CD14-positive monocyte (primary cell): ENCODE measurements around the gene ADAMTSL3. TPM values are rescaled to one million over a fixed set of nuclear protein-coding genes. Genes with fewer than 3 reads are reported as not detected.

Experiments
- DNase-seq, 3 donors: peaks; one replicate each; pipeline ENCODE4 v3.0.0-alpha.2; 2011 to 2022
- H2AFZ ChIP-seq: 2 replicates; pipeline ENCODE4 v1.6.0; 2012; ENCODE audit warnings: mild to moderate bottlenecking, low read depth, low read length, inconsistent platforms; ENCODE audit not compliant: insufficient read depth, poor library complexity, severe bottlenecking
- H3K27ac ChIP-seq, 2 donors: 1 replicate in 1 of 2; 2 replicates in 1 of 2; pipeline ENCODE4 v1.5.1; 2012 to 2013; ENCODE audit warnings: low read length in 2 of 2, control low read depth in 1 of 2, inconsistent platforms in 1 of 2, low read depth in 1 of 2, mild to moderate bottlenecking in 1 of 2
- H3K27me3 ChIP-seq, 2 donors: one replicate each; pipeline versions ENCODE4 v1.6.0 to v1.6.1; 2011 to 2013; ENCODE audit warnings: low read length in 2 of 2; ENCODE audit not compliant: control insufficient read depth in 2 of 2, insufficient read depth in 2 of 2
- H3K36me3 ChIP-seq, 2 donors: replicated peaks in 1 of 2; 1 replicate in 1 of 2; 2 replicates in 1 of 2; pipeline versions ENCODE4 v1.5.1 to v1.6.1; 2012 to 2013; ENCODE audit warnings: low read length in 2 of 2, control low read depth in 1 of 2, inconsistent platforms in 1 of 2, mild to moderate bottlenecking in 1 of 2; ENCODE audit not compliant: insufficient read depth in 2 of 2, control insufficient read depth in 1 of 2
- H3K4me1 ChIP-seq, 2 donors: 1 replicate in 1 of 2; 2 replicates in 1 of 2; pipeline versions ENCODE4 v1.5.1 to v1.6.1; 2012 to 2013; ENCODE audit warnings: low read length in 2 of 2, control low read depth in 1 of 2, inconsistent platforms in 1 of 2, mild to moderate bottlenecking in 1 of 2, moderate library complexity in 1 of 2; ENCODE audit not compliant: insufficient read depth in 2 of 2, control insufficient read depth in 1 of 2
- H3K4me2 ChIP-seq: replicated peaks from 2 replicates; pipeline ENCODE3; 2012; ENCODE audit warnings: low read length, moderate library complexity, mild to moderate bottlenecking; ENCODE audit not compliant: poor library complexity, severe bottlenecking; ENCODE audit errors: extremely low read depth
- H3K4me3 ChIP-seq, 3 experiments: fragments of 200-600 bp in 1 of 3; sonication (generic) in 1 of 3; replicated peaks in 1 of 3; 1 replicate in 2 of 3; 2 replicates in 1 of 3; pipeline ENCODE4 v1.5.1; 2011 to 2013; ENCODE audit warnings: low read length in 3 of 3, mild to moderate bottlenecking in 3 of 3, control low read depth in 2 of 3, low read depth in 2 of 3, inconsistent platforms in 1 of 3, moderate library complexity in 1 of 3
- H3K79me2 ChIP-seq: 2 replicates; pipeline ENCODE4 v1.6.0; 2012; ENCODE audit warnings: mild to moderate bottlenecking, control low read depth, inconsistent platforms, low read length, moderate library complexity; ENCODE audit not compliant: insufficient read depth
- H3K9ac ChIP-seq: 2 replicates; pipeline ENCODE4 v1.6.0; 2017; ENCODE audit warnings: low read length, mild to moderate bottlenecking; ENCODE audit not compliant: insufficient read depth, poor library complexity, severe bottlenecking
- H3K9me3 ChIP-seq, 2 donors: replicated peaks in 1 of 2; 1 replicate in 1 of 2; 2 replicates in 1 of 2; pipeline versions ENCODE4 v1.5.1 to v1.6.1; 2012 to 2013; ENCODE audit warnings: low read length in 2 of 2, control low read depth in 1 of 2; ENCODE audit not compliant: control insufficient read depth in 1 of 2, insufficient read depth in 1 of 2
- H4K20me1 ChIP-seq: 2 replicates; pipeline ENCODE4 v1.6.0; 2012; ENCODE audit warnings: mild to moderate bottlenecking, low read length, control low read depth, moderate library complexity; ENCODE audit not compliant: insufficient read depth
- H3K27ac Mint-ChIP-seq, 7 donors: one replicate each; pipeline ENCODE4 v1.8.0; 2020; ENCODE audit warnings: mild to moderate bottlenecking in 7 of 7, mixed read lengths in 7 of 7, moderate library complexity in 6 of 7, inconsistent platforms in 2 of 7
- H3K27me3 Mint-ChIP-seq, 3 donors: one replicate each; pipeline ENCODE4 v1.8.0; 2021 to 2022; ENCODE audit warnings: low read depth in 3 of 3, mild to moderate bottlenecking in 3 of 3, mixed read lengths in 3 of 3, moderate library complexity in 3 of 3, inconsistent platforms in 1 of 3
- H3K36me3 Mint-ChIP-seq, 2 donors: one replicate each; pipeline ENCODE4 v1.8.0; 2020; ENCODE audit warnings: mixed read lengths in 2 of 2, inconsistent platforms in 1 of 2, mild to moderate bottlenecking in 1 of 2
- H3K4me1 Mint-ChIP-seq: one replicate; pipeline ENCODE4 v1.8.0; 2020; ENCODE audit warnings: mild to moderate bottlenecking, mixed read lengths
- H3K4me3 Mint-ChIP-seq, 2 donors: one replicate each; pipeline ENCODE4 v1.8.0; 2020; ENCODE audit warnings: mild to moderate bottlenecking in 2 of 2, mixed read lengths in 2 of 2, moderate library complexity in 1 of 2
- H3K9me3 Mint-ChIP-seq, 7 donors: one replicate each; pipeline ENCODE4 v1.8.0; 2020 to 2022; ENCODE audit warnings: mixed read lengths in 7 of 7, mild to moderate bottlenecking in 6 of 7, moderate library complexity in 6 of 7, inconsistent platforms in 2 of 7
- WGBS: methylation state at CpG from one replicate; pipeline ENCODE4 v1.1.5; 2013; ENCODE audit warnings: missing lambda C conversion rate; ENCODE audit not compliant: insufficient coverage; 5-methylcytosine and 5-hydroxymethylcytosine counted together
- intact Hi-C, 2 donors: fragments of 100-400 bp; cut with micrococcal nuclease; formaldehyde crosslinking; loops; one replicate each; pipeline versions ENCODE4 v1.15.0 to v1.15.1; 2023
- polyA plus RNA-seq, 3 donors: library from polyadenylated mRNA; depleted of rRNA in 1 of 3; unstranded in 2 of 3; stranded (reverse) in 1 of 3; fragments of 300-500 nt in 2 of 3; fragments of >200 nt in 1 of 3; fragmentation: Illumina TruSeq in 2 of 3; gene quantifications; 1 replicate in 2 of 3; 2 replicates in 1 of 3; pipeline ENCODE4 v1.2.3, GENCODE V29; 2012 to 2021
- TF ChIP-seq, protein P1 (sequence below): fragments of 200-600 bp; IDR thresholded peaks from one replicate; pipeline ENCODE4 v1.8.0; 2022; ENCODE audit warnings: antibody characterized with exemption, mild to moderate bottlenecking

ADAMTSL3 gene
- polyA plus RNA-seq, 3 donors, result not detected

DNA sequence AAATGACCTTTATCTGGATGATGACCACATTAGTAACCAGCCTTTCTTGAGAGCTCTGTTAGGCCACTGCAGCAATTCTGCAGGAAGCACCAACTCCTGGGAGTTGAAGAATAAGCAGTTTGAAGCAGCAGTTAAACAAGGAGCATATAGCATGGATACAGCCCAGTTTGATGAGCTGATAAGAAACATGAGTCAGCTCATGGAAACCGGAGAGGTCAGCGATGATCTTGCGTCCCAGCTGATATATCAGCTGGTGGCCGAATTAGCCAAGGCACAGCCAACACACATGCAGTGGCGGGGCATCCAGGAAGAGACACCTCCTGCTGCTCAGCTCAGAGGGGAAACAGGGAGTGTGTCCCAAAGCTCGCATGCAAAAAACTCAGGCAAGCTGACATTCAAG lies 328.8 kb downstream of the ADAMTSL3 start:
- TF ChIP-seq, protein P1, sequence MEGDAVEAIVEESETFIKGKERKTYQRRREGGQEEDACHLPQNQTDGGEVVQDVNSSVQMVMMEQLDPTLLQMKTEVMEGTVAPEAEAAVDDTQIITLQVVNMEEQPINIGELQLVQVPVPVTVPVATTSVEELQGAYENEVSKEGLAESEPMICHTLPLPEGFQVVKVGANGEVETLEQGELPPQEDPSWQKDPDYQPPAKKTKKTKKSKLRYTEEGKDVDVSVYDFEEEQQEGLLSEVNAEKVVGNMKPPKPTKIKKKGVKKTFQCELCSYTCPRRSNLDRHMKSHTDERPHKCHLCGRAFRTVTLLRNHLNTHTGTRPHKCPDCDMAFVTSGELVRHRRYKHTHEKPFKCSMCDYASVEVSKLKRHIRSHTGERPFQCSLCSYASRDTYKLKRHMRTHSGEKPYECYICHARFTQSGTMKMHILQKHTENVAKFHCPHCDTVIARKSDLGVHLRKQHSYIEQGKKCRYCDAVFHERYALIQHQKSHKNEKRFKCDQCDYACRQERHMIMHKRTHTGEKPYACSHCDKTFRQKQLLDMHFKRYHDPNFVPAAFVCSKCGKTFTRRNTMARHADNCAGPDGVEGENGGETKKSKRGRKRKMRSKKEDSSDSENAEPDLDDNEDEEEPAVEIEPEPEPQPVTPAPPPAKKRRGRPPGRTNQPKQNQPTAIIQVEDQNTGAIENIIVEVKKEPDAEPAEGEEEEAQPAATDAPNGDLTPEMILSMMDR, result no peak
- no peak for DNase-seq
- no peak overlapping the region for H3K4me3 Mint-ChIP-seq
- peaks cover 0 to 2% (median 2%) of the 10 kb centered on the region in 3 donors for H3K27me3 Mint-ChIP-seq
- no peak overlapping the region for H3K4me3 ChIP-seq
- intact Hi-C loops, result no loop called here
- H3K36me3 ChIP-seq, result no peaks in the 10 kb centered on the region
- no peaks in the 10 kb centered on the region for H4K20me1 ChIP-seq
- H2AFZ ChIP-seq, result no peak overlapping the region
- H3K36me3 Mint-ChIP-seq, result no peaks in the 10 kb centered on the region
- H3K27ac ChIP-seq, result no peak overlapping the region
- no peaks in the 10 kb centered on the region for H3K4me1 ChIP-seq
- H3K9me3 Mint-ChIP-seq, result peaks cover 0 to 9% (median 2%) of the 10 kb centered on the region in 7 donors
- H3K27me3 ChIP-seq, result no peaks in the 10 kb centered on the region
- WGBS, result 91% methylated on average over 5 of the region's 6 CpGs
- H3K79me2 ChIP-seq, result no peaks in the 10 kb centered on the region
- no peaks in the 10 kb centered on the region for H3K4me1 Mint-ChIP-seq
- H3K9me3 ChIP-seq, result peaks cover 5 to 12% of the 10 kb centered on the region in 2 donors
- H3K9ac ChIP-seq, result no peak overlapping the region
- H3K27ac Mint-ChIP-seq, result no peak overlapping the region
- no peak overlapping the region for H3K4me2 ChIP-seq

DNA sequence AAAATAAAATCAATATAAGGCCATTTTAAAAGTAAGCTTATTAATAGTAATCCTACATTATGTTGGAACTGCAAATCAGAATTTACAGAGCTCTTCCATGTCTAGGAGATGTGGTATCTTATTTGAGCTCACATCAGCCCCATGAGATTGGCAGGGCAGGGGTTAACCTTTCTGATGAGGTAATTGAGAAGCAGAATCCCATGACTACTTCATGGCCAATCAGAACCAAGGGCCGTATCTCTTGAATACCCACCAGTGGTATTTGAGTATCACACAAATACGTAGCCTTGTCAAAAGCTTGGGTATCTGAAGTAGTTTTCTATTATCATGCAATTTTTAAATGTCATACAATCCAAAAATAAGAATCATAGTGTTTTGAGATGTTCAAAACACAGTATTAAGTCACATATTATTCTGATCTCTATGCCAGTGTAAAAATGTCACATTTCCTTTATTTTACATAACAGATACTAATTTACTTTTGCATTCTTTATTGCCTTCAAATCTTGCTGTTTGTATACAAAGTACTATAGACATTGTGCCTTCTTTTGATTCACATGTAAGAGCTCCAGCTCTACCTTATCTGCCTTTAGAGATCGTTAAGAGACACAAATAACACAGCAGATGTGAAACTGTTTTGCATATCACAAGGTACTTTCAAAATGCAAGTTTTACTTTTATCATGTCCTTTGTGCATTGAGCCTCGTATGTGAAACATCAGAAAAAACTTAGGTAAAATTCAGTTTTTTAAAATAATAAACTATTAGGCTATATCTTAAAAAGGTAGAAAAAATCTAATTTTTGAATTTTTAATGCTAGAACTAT lies 329.9 kb downstream of the ADAMTSL3 start:
- H4K20me1 ChIP-seq, result no peaks in the 10 kb centered on the region
- H3K79me2 ChIP-seq, result no peaks in the 10 kb centered on the region
- no peak overlapping the region for H2AFZ ChIP-seq
- H3K4me1 Mint-ChIP-seq, result no peaks in the 10 kb centered on the region
- H3K27me3 Mint-ChIP-seq, result peaks cover 0 to 3% (median 2%) of the 10 kb centered on the region in 3 donors
- H3K27ac ChIP-seq, result no peak overlapping the region
- intact Hi-C loops, result no loop called here
- H3K9me3 ChIP-seq, result peaks cover 2 to 3% of the 10 kb centered on the region in 2 donors
- no peak overlapping the region for H3K4me3 Mint-ChIP-seq
- peaks cover 0 to 3% (median 0%) of the 10 kb centered on the region in 7 donors for H3K9me3 Mint-ChIP-seq
- H3K27me3 ChIP-seq, result no peaks in the 10 kb centered on the region
- no peaks in the 10 kb centered on the region for H3K36me3 ChIP-seq
- no peak overlapping the region for H3K27ac Mint-ChIP-seq
- H3K4me2 ChIP-seq, result no peak overlapping the region
- H3K4me3 ChIP-seq, result no peak overlapping the region
- WGBS, result 80% methylated on average over 1 of the region's 4 CpGs
- H3K4me1 ChIP-seq, result no peaks in the 10 kb centered on the region
- H3K36me3 Mint-ChIP-seq, result no peaks in the 10 kb centered on the region
- no peak for DNase-seq
- no peak overlapping the region for H3K9ac ChIP-seq
- TF ChIP-seq, protein P1, result no peak
